ENCODE data around the gene LDHD.
"Not testable (repeated sequence)": the region's sequence is repeated elsewhere in the genome, so short reads cannot be mapped to it uniquely, and the experiment has no call there.

Gene LDHD

DNA sequence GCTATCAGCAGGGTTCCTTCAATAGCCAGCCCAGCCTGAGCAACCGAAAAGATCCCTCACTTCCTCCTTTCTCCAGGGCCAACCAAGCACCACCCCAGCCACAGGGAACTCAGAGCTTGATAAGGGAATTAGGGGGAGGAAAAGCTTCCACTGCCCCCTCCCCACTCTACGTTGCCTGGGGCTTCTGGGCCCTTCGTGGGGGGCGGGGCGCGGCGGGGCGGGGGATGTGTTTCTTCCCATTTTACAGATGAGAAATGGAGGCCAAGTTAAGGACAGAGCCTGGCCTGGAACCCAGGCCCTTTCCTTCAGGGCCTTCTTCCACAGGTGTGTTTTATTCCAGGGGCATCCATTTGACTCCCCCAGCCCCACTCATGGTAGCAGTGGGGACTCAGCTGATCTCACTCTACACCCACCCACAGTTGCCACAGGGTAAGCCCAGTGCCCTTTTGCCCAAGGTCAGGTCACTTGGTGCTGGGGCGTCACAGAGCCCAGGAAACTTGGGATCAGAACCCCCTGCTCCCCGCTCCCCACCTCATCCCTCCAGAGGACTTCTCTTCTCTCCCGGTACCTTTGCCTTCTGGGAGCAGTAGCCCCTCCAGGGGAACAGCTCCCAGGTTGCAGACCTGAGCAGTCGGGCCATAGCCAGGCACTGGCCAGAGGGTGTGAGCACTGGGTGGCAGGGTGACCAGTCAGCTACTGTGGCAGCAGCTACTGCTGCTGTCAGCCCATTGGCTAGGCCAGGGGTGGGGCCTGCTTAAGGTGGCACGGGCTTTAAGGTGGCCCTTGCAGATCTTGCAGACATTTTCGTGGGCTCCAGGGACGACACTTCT is at the start of gene LDHD:
TSS of gene LDHD (minus strand) at position 700 of the 830 bp plus-strand sequence. CDS start at position 640, 60 bp downstream.
- DNase-seq: no peak

GRCh38 chr16:75160386-75160785 is 43.8 kb upstream of the LDHD start:
- no peak for DNase-seq

- no peak for DNase-seq
Observed at GRCh38 chr16:75152635-75153034, 36.1 kb upstream of the LDHD start.

GRCh38 chr16:75151798-75152197 is 35.2 kb upstream of the LDHD start:
- DNase-seq: no peak

GRCh38 chr16:75148311-75149195 is 32.0 kb upstream of the LDHD start, which contains the start of gene ZFP1:
ZFP1 (plus strand) TSS chr16:75148524; CDS start chr16:75152952, 4,428 bp downstream.
- DNase-seq: peak; percentile 33

DNA sequence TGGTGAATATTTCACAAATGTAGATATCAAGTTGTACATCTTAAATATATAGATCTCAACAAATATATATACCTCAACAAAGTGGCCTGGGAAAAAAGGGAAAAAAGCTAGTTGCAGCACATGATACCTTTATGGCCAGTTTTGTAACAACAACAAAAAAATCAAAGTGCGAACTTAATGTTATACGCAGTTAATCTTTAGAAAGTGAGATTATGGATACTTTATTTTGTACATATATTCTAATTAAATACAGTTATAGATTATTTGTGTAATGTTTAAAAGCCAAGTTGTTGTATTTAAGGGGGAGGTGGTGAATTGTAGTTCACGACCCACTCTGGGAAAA is 31.4 kb upstream of the LDHD start:
- no peak for DNase-seq

DNA sequence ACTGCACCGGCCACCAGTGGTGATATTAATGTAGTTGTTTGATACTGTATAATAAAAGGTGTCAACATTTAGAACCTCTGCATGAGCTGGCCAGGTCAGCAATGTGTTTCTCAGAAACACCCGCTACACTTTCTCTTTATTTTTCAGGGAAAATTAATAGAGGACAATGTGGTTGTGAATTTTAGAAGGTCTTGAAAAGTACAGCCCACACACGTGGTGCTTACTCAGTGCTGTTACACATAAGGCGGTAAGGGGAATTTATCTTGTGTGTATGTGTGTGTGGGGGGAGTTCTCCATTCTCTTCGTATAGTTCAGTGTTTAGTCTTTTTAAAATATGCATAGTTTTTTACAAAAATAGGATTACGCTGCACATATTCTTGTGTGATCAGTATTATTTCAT is 27.4 kb upstream of the LDHD start:
- no peak for DNase-seq

- no peak for DNase-seq
Observed at GRCh38 chr16:75139498-75139897, 22.9 kb upstream of the LDHD start.

DNA sequence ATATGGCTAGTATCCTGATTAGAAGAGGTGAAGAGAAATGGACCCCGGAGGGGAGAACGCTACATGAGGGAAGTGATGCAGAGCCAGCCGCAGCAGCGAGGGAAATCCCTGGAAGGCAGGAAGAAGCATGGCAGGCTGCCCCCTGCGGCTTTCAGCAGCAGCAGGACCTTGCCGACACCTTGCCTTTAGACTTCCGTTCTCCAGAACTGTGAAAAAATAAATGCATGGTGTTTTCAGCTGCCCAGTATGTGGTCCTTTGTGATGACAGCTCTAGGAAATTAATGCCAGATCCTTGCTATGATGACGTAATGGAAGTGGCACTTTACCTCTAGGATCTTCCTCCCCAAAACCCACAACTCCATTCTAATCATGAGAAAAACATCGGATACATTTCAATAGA is 22.1 kb upstream of the LDHD start:
- DNase-seq: no peak

DNA sequence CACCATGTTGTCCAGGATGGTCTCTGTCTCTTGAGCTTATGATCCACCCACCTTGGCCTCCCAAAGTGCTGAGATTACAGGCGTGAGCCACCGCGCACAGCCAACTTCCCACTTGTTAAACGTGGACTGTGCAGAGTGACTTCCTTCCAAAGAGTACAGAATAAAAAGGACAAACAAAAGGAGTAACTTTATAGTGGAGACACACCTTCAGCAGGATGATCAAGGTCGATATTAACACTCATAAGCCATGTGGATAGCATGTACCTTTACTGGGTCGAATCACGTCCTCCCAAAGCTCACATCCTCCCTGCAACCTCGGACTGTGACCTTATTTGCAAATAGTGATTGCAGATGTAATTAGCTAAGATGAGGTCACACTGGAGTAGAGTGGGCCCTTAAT is 21.7 kb upstream of the LDHD start:
- DNase-seq: no peak

DNA sequence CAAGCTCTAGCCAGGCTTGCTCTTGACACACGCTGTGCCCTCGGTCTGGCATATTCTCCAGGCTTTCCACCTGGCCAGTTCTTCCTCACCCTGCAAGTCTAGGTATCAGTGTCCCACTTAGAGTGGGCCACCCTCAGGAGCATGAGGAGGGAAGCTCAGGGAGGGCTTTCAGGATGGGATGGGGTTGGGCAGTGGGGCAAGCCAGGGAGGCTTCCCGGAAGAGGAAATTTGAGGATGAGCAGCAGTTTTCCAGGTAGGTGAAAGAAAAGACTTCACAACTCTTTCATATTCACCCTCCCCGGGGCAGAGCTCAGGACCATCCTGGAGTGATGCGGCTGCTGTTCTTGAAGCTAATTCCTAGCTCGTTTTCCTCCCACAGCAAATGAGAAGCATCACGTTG is 14.5 kb upstream of the LDHD start:
- DNase-seq: no peak

DNA sequence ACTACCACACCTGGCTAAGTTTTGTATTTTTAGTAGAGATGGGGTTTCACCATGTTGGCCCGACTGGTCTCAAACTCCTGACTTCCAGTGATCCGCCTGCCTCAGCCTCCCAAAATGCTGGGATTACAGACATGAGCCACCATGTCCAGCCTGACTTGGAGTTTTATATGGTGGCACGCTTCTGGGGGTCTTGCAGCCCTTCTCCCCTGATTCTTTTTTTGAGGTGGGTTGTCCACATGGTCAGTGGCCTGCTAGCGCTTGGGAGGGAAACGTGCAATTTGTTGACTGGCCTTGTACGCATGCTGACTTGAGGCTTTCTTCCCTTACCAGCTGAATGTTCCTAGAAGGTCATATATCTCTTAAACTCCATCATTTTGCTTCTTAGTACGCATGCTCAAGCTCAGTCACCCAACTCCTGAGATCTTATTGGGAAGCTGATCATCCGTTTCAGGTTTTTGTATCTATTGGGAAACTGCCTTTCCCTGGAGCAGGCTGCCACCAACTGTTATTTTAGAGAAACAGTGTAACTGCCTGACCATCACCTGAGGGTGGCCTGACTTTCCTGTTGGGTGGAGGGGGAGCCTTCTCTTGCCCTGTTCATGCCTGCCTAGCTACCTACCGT is 13.7 kb upstream of the LDHD start:
- no peak for DNase-seq

GRCh38 chr16:75129421-75130149 is 13.0 kb upstream of the LDHD start:
- not testable (repeated sequence) for DNase-seq

GRCh38 chr16:75127713-75128415 is 11.3 kb upstream of the LDHD start:
- no peak for DNase-seq

DNA sequence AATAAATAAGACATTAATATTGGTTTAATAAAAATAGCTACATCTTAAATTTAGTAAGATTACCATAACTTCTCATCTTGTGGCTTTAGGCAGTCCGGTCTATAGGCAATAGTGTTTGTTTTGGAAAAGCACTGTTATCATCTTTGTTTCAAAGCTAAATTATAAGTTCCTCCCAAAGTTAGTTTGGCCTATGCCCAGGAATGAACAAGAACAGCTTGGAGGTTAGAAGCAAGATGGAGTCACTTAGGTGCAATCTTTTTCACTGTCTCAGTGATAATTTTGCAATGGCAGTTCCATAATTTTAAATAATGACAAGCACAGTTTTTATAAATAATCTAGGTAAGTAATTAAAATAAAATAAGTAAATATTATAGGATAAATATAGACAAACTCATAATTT is 6.0 kb upstream of the LDHD start:
- no peak for DNase-seq

DNA sequence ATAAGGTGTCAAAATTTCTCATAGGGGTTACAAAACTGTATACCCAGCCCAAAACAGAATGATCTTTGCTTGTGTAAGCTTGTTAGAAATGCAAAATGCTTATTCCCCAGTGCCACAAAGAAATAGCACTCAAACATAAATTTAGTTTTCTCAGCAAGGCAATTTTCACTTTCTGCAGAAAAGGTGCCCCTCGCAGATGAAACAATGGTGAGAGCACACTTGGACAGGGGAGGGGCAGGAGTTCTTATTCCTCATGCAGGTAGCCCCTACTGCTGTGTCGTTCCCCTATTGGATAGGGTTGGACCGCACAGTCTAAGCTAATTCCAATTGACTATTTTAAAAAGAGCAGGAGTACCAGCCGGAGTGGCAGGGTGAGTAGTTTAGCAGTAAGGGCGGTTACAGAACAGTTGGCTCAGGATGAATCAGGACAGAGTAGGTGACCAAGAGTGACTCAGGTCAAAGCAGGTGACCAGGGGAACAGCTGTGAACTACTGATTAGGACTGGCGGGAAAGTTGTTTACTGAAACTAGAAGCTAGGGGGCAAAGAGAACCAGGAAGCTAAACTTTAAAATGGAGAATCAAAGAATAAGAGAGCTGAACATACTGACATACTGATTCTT is 5.5 kb upstream of the LDHD start:
- DNase-seq: no peak

GRCh38 chr16:75120253-75120652 is 3.7 kb upstream of the LDHD start:
- no peak for DNase-seq

GRCh38 chr16:75118943-75119539 is 2.5 kb upstream of the LDHD start:
- no peak for DNase-seq

GRCh38 chr16:75116911-75117245 is 298 bp upstream of the LDHD start:
- DNase-seq: no peak

- DNase-seq: no peak
Observed at GRCh38 chr16:75114946-75115825, 1.4 kb downstream of the LDHD start.

Measured in NCI-H1048 (cell line).